Spinal cord (tissue), 10 donors: ENCODE data around the gene CEBPG. TPM values are rescaled to one million over a fixed set of nuclear protein-coding genes. Genes with fewer than 3 reads are reported as not detected.
A peak's percentile ranks its signal among the peaks of the same experiment; 100 is the strongest.

Experiments
- DNase-seq, 6 donors: peaks; one replicate each; pipeline versions ENCODE4 v3.0.0 to v3.0.0-alpha.2; 2013 to 2015; ENCODE audit warnings: low spot score in 6 of 6, low read depth in 4 of 6
- H3K27ac ChIP-seq: one replicate; pipeline ENCODE4 v1.5.1; 2013; ENCODE audit warnings: low read depth, low read length, control low read depth
- H3K27me3 ChIP-seq: one replicate; pipeline ENCODE4 v1.6.1; 2013; ENCODE audit warnings: low read length; ENCODE audit not compliant: control insufficient read depth, insufficient read depth
- H3K36me3 ChIP-seq: one replicate; pipeline ENCODE4 v1.6.1; 2013; ENCODE audit warnings: low read length; ENCODE audit not compliant: control insufficient read depth, insufficient read depth
- H3K4me1 ChIP-seq: one replicate; pipeline ENCODE4 v1.6.1; 2013; ENCODE audit warnings: low read length; ENCODE audit not compliant: control insufficient read depth, insufficient read depth
- H3K4me3 ChIP-seq: one replicate; pipeline ENCODE4 v1.5.1; 2013; ENCODE audit warnings: low read depth, low read length, control low read depth
- H3K9me3 ChIP-seq: one replicate; pipeline ENCODE4 v1.6.1; 2013; ENCODE audit warnings: low read length; ENCODE audit not compliant: control insufficient read depth, insufficient read depth
- WGBS: methylation state at CpG from one replicate; pipeline ENCODE4 v1.1.5; 2013; ENCODE audit warnings: missing lambda C conversion rate; ENCODE audit not compliant: insufficient coverage; 5-methylcytosine and 5-hydroxymethylcytosine counted together
- polyA plus RNA-seq, 2 donors: library from polyadenylated mRNA; unstranded; fragments of 120-200 nt; gene quantifications; one replicate each; pipeline ENCODE4 v1.2.1, GENCODE V29; 2013; ENCODE audit not compliant: insufficient read length in 2 of 2
- total RNA-seq, 2 donors: library from RNA; depleted of rRNA in 1 of 2; stranded (reverse); fragments of 120-200 nt in 1 of 2; fragments of >200 nt in 1 of 2; gene quantifications; one replicate each; pipeline versions ENCODE4 v1.2.3 to v1.2.4, GENCODE V29; 2013 to 2014
- donor health status: healthy.

The CEBPG gene
- total and polyA plus RNA-seq, 4 donors: 19.2 to 36.3 (median 28.4) TPM

GRCh38 chr19:33348301-33349010, 25.1 kb upstream of the CEBPG start:
- H3K9me3 ChIP-seq: no peaks in the 10 kb centered on the region
- DNase-seq: no peak
- H3K27ac ChIP-seq: no peak overlapping the region
- no peak overlapping the region for H3K4me3 ChIP-seq
- H3K27me3 ChIP-seq: peaks cover 5% of the 10 kb centered on the region
- peaks cover 4% of the 10 kb centered on the region for H3K4me1 ChIP-seq
- 88% methylated on average over 7 of the region's 12 CpGs for WGBS
- no peaks in the 10 kb centered on the region for H3K36me3 ChIP-seq

- Histone ChIP-seq H3K9me3 (no peaks in the 10 kb centered on the region), H3K27me3 (peaks cover 5% of the 10 kb centered on the region), H3K4me1 (no peaks in the 10 kb centered on the region), H3K27ac (no peak overlapping the region), H3K36me3 (no peaks in the 10 kb centered on the region), H3K4me3 (no peak overlapping the region)
- DNase-seq: no peak
- WGBS: 100% methylated on average over 5 of the region's 12 CpGs
These were observed 23.9 kb upstream of the CEBPG start for GRCh38 chr19:33349319-33350289.

- Histone ChIP-seq H3K27ac (no peak overlapping the region), H3K9me3 (peaks cover 2% of the 10 kb centered on the region), H3K36me3 (no peaks in the 10 kb centered on the region), H3K4me3 (no peak overlapping the region), H3K4me1 (no peaks in the 10 kb centered on the region), H3K27me3 (peaks cover 2% of the 10 kb centered on the region)
- WGBS: 82% methylated on average over 7 of the region's 12 CpGs
- no peak for DNase-seq
These were observed 22.8 kb upstream of the CEBPG start for GRCh38 chr19:33350538-33351309.

- Histone ChIP-seq H3K4me3 (no peak overlapping the region), H3K4me1 (no peaks in the 10 kb centered on the region), H3K9me3 (peaks cover 2% of the 10 kb centered on the region), H3K36me3 (no peaks in the 10 kb centered on the region), H3K27ac (no peak overlapping the region), H3K27me3 (no peaks in the 10 kb centered on the region)
- no peak for DNase-seq
- no CpG with 5 or more reads among the region's 2 CpGs for WGBS
These were observed 18.0 kb upstream of the CEBPG start for GRCh38 chr19:33355535-33355934.

- no peak for DNase-seq
- Histone ChIP-seq H3K27ac (no peak overlapping the region), H3K27me3 (no peaks in the 10 kb centered on the region), H3K4me1 (no peaks in the 10 kb centered on the region), H3K36me3 (no peaks in the 10 kb centered on the region), H3K4me3 (no peak overlapping the region), H3K9me3 (peaks cover 2% of the 10 kb centered on the region)
- WGBS: 60% methylated on average over 1 of the region's 1 CpG
These were observed 16.0 kb upstream of the CEBPG start for GRCh38 chr19:33357556-33357955.

GRCh38 chr19:33358408-33358807, 15.1 kb upstream of the CEBPG start:
- Histone ChIP-seq H3K9me3 (peaks cover 2% of the 10 kb centered on the region), H3K4me1 (no peaks in the 10 kb centered on the region), H3K36me3 (no peaks in the 10 kb centered on the region), H3K27me3 (no peaks in the 10 kb centered on the region), H3K4me3 (no peak overlapping the region), H3K27ac (no peak overlapping the region)
- 90% methylated on average over 5 of the region's 6 CpGs for WGBS
- no peak for DNase-seq

GRCh38 chr19:33359581-33359980, 13.9 kb upstream of the CEBPG start:
- Histone ChIP-seq H3K36me3 (no peaks in the 10 kb centered on the region), H3K27ac (no peak overlapping the region), H3K27me3 (no peaks in the 10 kb centered on the region), H3K9me3 (peaks cover 2% of the 10 kb centered on the region), H3K4me1 (no peaks in the 10 kb centered on the region), H3K4me3 (no peak overlapping the region)
- DNase-seq: no peak
- WGBS: no CpG with 5 or more reads among the region's 3 CpGs

GRCh38 chr19:33362508-33363228, 10.8 kb upstream of the CEBPG start:
- H3K36me3 ChIP-seq: no peaks in the 10 kb centered on the region
- H3K9me3 ChIP-seq: no peaks in the 10 kb centered on the region
- H3K27ac ChIP-seq: no peak overlapping the region
- no peak for DNase-seq
- H3K4me1 ChIP-seq: no peaks in the 10 kb centered on the region
- 87% methylated on average over 3 of the region's 6 CpGs for whole genome bisulfite sequencing
- no peak overlapping the region for H3K4me3 ChIP-seq
- H3K27me3 ChIP-seq: no peaks in the 10 kb centered on the region

- 75% methylated on average over 5 of the region's 5 CpGs for WGBS
- Histone ChIP-seq H3K27ac (no peak overlapping the region), H3K9me3 (no peaks in the 10 kb centered on the region), H3K4me3 (no peak overlapping the region), H3K36me3 (no peaks in the 10 kb centered on the region), H3K27me3 (no peaks in the 10 kb centered on the region), H3K4me1 (no peaks in the 10 kb centered on the region)
- peak in 1 of 6 donors; percentile 53 for DNase-seq
These were observed 10.0 kb upstream of the CEBPG start for GRCh38 chr19:33363476-33363875.
